NCI-H128 (cell line): ENCODE data around the gene CEP131.

ENCODE experiments used
- DNase-seq: peaks from one replicate; lab custom pipeline; 2025; ENCODE audit not compliant: unreplicated experiment; lab: John Stamatoyannopoulos, UW

The CEP131 gene

GRCh38 chr17:81203136-81203535 lies 19.6 kb downstream of the CEP131 start:
- DNase-seq, result no peak

- DNase-seq, result no peak
Observed at GRCh38 chr17:81202318-81202717, 20.4 kb downstream of the CEP131 start.

- no peak for DNase-seq
Observed at GRCh38 chr17:81200695-81201580, 21.8 kb downstream of the CEP131 start.

DNA sequence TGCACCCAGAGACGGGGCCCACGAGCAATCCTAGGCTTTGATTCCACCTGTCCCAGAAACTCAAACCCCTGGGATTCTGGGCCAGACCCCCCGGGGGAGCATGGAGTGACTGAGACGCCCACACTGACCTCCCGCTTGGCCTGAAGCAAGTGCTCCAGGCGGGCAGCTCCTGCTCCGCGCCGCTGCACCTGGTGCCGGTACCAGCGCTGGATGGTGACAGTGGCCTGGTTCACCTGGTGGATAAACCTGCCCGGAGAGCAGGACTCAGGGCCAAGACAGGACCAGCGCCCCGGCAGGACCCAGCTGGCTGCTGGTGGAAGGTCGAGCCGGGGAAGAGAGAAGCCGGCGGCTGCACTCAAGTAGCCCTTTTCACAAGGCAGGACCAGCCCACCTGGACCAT lies 22.6 kb downstream of the CEP131 start:
- DNase-seq, result no peak

- DNase-seq, result no peak
Observed at GRCh38 chr17:81199482-81199830, 23.3 kb downstream of the CEP131 start.

DNA sequence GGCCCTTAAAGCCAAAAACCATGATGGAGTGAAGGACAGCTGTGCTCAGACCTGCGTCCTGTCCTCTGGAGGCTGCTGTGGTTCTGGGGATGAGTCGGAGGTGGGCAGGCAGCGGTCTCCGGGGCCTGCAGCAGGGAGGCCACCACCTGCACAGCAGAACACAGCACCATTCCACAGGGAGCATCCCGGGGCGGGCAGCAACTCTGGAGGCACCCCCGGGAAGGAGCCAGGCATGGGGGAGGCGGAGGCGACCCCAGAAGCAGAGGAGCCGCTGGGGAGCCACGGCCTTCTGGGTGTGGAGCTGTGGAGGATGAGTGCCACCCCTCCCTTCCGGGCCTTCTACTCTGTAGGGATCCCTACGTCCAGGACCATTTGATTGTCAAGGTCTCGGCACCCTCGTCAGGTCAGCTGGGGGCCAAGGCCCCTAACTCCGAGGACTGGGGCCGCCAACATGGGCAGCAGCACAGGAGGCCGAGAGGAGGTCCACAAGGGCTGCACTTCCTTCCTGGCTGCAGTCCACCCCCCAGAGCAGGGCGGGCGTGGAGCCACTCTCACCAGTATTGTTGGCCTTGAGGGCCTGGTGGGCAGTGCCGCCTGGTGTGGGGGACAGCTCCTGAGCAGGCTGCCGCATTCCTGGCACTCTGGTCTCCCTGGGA lies 23.8 kb downstream of the CEP131 start:
- DNase-seq, result no peak

DNA sequence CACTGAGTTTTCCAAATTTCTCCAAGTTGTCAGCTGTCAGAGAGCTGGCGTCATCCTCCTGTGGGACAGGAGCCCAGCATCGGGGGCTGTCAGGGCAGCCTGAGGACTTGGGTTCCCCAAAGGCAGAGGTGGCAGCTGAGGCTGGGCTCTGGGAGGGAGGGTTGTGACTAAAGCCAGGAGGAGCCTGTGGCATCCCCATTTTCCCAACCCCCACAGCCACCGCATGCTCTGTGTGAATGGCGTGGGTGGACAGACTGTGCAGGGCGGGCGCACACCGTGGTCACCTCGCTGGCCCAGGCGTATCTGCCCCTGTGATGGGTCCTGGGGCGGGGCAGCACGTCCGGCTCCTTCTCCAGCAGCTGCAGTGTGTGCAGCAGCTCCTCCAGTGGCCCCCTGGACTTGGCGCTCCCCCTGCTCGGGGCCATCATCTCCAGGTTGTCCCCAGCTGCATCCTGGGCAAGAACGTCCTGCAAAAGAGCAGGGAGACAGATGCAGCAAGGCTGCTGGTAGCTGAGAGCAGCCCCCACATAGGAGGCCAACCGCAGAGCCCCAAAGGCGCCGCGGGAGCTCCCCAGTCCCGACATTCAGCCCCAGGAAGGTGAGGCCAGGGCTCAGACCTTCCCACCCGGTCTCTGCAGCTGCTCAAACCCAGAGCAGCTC lies 24.8 kb downstream of the CEP131 start:
- DNase-seq, result no peak

GRCh38 chr17:81197409-81197795 lies 25.4 kb downstream of the CEP131 start:
- no peak for DNase-seq

- DNase-seq, result no peak
Observed at GRCh38 chr17:81196505-81197408, 26.0 kb downstream of the CEP131 start.

DNA sequence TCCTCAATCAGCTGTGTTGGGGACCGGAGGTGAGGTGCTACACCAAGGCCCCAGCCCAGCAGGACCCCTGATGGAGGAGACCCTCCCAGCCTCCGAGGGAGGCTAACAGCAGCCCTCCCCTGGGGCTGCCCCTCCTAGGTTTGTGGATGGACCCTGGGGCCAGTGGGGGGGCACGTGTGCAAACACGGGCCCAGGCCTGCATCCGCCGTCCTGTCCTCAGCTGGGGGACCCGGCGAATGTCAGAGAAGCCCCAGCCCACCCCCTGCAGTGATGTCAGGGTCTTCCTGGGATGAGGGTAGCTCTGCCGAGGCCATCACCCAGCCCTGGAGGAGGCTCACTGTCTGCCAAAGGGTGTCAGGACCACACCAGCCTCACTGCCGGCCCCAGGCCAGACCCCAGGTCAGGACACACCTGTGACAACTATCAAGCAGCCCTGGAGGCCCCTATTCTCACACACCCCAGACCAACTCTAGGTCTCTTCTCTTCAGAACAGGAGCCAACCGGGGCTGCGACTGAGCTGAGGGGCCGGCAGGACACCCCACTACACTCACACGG lies 26.7 kb downstream of the CEP131 start:
- DNase-seq, result no peak

- DNase-seq, result no peak
Observed at GRCh38 chr17:81194941-81195901, 27.5 kb downstream of the CEP131 start.

DNA sequence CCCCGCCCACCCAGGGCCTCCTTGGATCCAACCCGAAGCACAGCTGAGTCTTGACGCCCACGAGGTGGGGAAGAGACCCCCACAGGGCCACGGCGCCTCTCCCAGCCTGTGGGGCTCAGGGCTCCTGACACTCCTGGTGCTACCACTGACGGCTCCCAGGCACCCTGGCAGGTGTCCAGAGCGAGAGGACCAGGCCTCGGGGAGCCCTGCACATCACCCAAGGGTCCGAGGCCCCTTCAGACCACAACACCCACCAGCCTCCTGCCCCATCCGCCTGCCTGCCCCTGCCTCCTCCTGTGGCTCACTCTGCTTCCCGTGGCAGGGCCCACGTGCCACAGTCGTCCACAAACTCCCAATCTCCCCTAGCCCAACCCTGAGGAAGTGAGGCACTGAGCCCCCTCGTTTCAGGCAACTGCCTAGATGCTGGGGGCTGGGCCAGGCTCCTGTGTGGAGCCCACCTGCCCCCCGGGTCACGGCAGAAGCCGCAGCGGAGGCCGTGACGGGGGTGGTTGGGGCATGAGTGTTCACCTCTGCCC lies 28.5 kb downstream of the CEP131 start:
- DNase-seq, result no peak

- DNase-seq, result no peak
Observed at GRCh38 chr17:81193470-81194224, 29.1 kb downstream of the CEP131 start.

DNA sequence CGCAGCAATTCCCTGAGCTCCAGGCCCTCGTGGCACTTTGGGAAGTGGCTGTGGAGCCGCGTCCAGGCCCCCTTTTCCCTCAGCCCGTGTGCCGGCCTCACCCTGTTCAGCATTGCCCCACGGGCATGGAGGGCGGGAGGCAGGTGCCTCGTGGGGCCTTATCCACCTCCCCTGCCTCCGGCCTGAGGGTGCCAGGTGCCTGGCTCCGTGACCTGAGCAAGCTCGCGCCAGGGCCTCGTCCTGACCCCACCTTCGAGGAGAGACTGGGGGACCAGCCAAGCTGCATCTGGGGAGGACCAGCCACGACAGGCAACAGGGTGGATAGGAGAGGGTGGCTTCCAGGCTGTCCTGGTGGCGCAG lies 29.7 kb downstream of the CEP131 start:
- DNase-seq, result no peak

DNA sequence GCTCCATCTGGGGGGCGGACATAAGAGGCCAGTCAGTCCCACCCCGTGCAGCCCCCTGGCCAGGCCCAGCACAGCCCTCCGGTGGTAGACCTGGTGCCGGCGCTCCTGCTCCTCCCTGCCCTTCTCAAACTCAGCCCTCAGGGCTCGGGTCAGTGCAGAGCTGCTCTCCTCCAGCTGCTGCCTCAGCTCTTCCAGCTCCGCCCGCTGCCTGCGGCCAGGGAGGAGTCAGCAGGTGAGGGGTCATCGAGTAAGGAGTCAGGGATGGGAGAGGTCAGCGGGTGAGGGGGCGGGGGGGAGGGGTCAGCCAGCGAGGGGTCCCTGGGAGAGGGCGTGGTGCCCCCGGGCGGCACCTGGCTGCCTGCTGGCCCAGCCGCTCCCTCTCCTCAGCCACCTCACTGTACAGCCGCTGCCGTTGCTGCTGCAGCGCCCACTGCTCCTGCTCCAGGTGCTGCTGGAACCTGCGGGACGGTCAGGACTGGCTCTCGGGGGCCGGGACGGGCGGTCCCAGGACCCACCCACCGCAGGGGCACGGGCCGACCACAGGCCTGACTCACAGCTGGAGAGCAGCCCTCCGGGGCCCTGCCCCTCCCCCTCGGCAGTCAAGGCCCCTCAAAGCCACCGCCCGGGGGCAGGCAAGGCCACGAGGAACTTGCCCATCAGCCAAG lies 30.2 kb downstream of the CEP131 start:
- DNase-seq, result no peak

DNA sequence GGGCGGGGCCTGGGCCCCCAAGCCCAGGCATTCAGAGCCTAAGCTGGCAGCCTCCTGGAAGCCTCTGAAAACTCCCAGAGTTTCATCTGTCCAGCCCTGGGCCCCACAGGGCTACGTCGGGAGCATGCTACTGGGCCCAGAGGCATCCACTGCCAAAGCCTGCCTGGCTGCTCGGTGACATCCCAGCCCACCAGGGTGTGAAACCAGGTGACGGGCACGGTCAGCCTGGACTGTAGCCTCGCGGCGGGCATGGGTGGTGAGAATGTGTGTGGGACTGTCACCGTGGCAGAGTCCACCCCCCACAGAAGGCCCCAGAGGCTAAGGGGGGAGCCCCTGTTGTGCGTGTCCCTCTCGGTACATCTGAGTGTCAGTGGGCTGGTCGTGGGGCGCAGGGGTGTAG lies 31.1 kb downstream of the CEP131 start:
- DNase-seq, result no peak

- DNase-seq, result no peak
Observed at GRCh38 chr17:81191116-81191515, 31.6 kb downstream of the CEP131 start.

DNA sequence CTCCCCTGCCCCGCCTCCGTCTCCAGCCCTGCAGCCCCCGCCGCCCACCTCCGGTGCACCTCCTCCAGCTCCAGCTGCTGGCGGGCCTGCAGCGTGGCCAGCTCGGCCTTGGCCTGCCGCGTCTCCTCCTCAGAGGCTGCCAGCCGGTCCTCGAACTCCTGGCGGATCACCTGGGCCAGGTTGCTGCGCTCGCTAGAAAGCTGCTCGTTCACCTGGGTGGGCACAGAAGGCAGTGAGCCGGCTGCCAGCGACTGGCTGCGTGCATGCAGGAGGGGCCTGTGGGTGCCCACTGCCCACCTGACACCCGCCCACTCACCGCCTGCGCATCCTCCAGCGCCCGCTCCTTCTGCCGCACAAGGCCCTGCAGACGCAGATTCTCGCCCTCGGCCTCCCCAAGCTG lies 32.2 kb downstream of the CEP131 start:
- DNase-seq, result no peak
